Glutamatergic neuron (in vitro differentiated cells): ENCODE results near the gene ITFG1. TPM values are rescaled to one million over a fixed set of nuclear protein-coding genes. Genes with fewer than 3 reads are reported as not detected.
"Not testable (repeated sequence)": the region's sequence is repeated elsewhere in the genome, so short reads cannot be mapped to it uniquely, and the experiment has no call there.

ENCODE experiments used
- DNase-seq: peaks from one replicate; pipeline ENCODE4 v3.0.0; 2022
- H3K27ac Mint-ChIP-seq: one replicate; pipeline ENCODE4 v1.8.0; 2020; ENCODE audit warnings: mild to moderate bottlenecking, mixed read lengths, inconsistent platforms; ENCODE audit not compliant: unreplicated experiment
- H3K27me3 Mint-ChIP-seq: one replicate; pipeline ENCODE4 v1.8.0; 2020; ENCODE audit warnings: mild to moderate bottlenecking, moderate library complexity, mixed read lengths, inconsistent platforms; ENCODE audit not compliant: unreplicated experiment
- H3K36me3 Mint-ChIP-seq: one replicate; pipeline ENCODE4 v1.8.0; 2020; ENCODE audit warnings: mild to moderate bottlenecking, mixed read lengths, inconsistent platforms; ENCODE audit not compliant: unreplicated experiment
- H3K4me1 Mint-ChIP-seq: one replicate; pipeline ENCODE4 v1.8.0; 2020; ENCODE audit warnings: mild to moderate bottlenecking, low read depth, mixed read lengths, inconsistent platforms; ENCODE audit not compliant: unreplicated experiment
- H3K4me3 Mint-ChIP-seq: one replicate; pipeline ENCODE4 v1.8.0; 2020; ENCODE audit warnings: mild to moderate bottlenecking, mixed read lengths, inconsistent platforms; ENCODE audit not compliant: unreplicated experiment
- H3K9me3 Mint-ChIP-seq: one replicate; pipeline ENCODE4 v1.8.0; 2020; ENCODE audit warnings: mild to moderate bottlenecking, moderate library complexity, mixed read lengths, inconsistent platforms; ENCODE audit not compliant: unreplicated experiment
- CTCF ChIP-seq: fragments of 200-600 bp; sonication (generic); IDR thresholded peaks from one replicate; pipeline ENCODE4 v1.5.0; 2021; ENCODE audit not compliant: partially characterized antibody, unreplicated experiment
- total RNA-seq: library from RNA; stranded (reverse); fragmentation: NEBNext Ultra II Directional; extraction: Animal tissue kit (Norgen Biotek cat#: 25700); gene quantifications from one replicate; pipeline ENCODE4 v1.2.1, GENCODE V29; 2021; ENCODE audit not compliant: unreplicated experiment

The ITFG1 gene
- total RNA-seq, 1 donor from 2014 or later = 68.7 TPM

- H3K4me1 Mint-ChIP-seq = no peaks in the 10 kb centered on the region
- no peak overlapping the region for H3K27ac Mint-ChIP-seq
- peaks cover 3% of the 10 kb centered on the region for H3K36me3 Mint-ChIP-seq
- no peak for TF ChIP-seq CTCF
- no peaks in the 10 kb centered on the region for H3K27me3 Mint-ChIP-seq
- no peaks in the 10 kb centered on the region for H3K9me3 Mint-ChIP-seq
- DNase-seq = no peak
- H3K4me3 Mint-ChIP-seq = no peak overlapping the region
Measured at GRCh38 chr16:47161464-47161863, 299.4 kb downstream of the ITFG1 start.

DNA sequence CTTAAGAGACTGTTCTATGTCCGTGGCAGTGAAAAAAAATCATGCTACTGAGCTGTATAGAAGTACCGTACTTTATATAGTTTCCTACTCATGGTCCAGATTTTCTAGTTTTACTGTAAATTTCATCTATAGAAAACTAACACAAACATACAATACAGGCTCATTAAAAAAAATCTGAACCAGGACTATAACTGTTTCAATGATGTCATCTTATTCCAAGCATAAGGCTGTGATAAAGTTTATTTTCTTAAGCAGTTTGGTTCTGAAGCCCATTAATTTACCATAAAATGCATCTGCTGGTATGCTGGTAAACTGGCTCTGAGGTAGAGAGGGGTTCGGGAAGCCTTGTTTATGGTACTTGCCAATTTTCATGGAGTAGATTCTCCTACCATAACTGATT is 300.4 kb downstream of the ITFG1 start:
- H3K9me3 Mint-ChIP-seq = no peaks in the 10 kb centered on the region
- H3K27ac Mint-ChIP-seq = no peak overlapping the region
- no peak for DNase-seq
- H3K4me1 Mint-ChIP-seq = no peaks in the 10 kb centered on the region
- peaks cover 5% of the 10 kb centered on the region for H3K36me3 Mint-ChIP-seq
- H3K27me3 Mint-ChIP-seq = no peaks in the 10 kb centered on the region
- no peak for TF ChIP-seq CTCF
- no peak overlapping the region for H3K4me3 Mint-ChIP-seq

- Mint-ChIP-seq H3K27ac (no peak overlapping the region), H3K4me3 (no peak overlapping the region), H3K9me3 (no peaks in the 10 kb centered on the region), H3K4me1 (no peaks in the 10 kb centered on the region), H3K36me3 (peaks cover 5% of the 10 kb centered on the region), H3K27me3 (no peaks in the 10 kb centered on the region)
- no peak for TF ChIP-seq CTCF
- DNase-seq = no peak
Measured at GRCh38 chr16:47158992-47159391, 301.9 kb downstream of the ITFG1 start.

DNA sequence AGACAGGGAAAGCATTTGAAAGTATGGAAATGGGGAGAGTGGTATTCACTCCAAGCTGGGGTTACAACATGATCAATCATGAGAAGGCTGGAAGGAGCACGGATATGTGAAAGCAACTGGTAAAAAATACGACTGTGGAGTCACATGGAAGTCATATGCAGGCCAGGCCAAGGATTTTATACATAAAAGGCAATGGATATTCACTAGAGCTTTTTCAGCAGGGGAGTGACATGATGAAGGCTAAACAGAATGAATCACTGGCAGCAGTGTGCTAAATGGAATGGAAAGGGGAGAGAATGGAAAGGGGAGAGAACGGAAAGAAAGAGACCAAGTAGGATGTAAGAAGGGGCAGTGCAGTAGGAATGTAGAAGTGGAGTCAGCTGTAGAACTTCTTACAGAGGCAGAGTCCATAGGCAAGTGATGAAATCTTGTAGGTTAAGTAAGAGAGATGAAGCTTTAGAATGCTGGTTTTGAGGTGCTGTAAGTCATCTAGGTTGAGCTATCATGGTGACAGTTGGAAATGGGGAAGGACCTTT is 304.1 kb downstream of the ITFG1 start:
- peaks cover 20% of the 10 kb centered on the region for H3K36me3 Mint-ChIP-seq
- no peaks in the 10 kb centered on the region for H3K4me1 Mint-ChIP-seq
- H3K27ac Mint-ChIP-seq = no peak overlapping the region
- TF ChIP-seq CTCF = no peak
- H3K4me3 Mint-ChIP-seq = no peak overlapping the region
- no peaks in the 10 kb centered on the region for H3K27me3 Mint-ChIP-seq
- H3K9me3 Mint-ChIP-seq = no peaks in the 10 kb centered on the region
- DNase-seq = no peak

DNA sequence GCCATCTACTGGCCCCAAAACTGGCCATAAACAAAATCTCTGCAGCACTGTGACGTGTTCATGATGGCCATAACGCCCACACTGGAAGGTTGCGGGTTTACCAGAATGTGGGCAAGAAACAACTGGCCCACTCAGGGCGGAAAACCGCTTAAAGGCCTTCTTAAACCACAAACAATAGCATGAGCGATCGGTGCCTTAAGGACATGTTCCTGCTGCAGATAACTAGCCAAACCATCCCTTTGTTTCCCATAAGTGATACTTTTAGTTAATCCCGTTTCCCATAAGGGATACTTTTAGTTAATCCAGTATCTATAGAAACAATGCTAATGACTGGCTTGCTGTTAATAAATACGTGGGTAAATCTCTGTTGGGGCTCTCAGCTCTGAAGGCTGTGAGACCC is 308.4 kb downstream of the ITFG1 start:
- H3K9me3 Mint-ChIP-seq, H3K4me3 Mint-ChIP-seq, DNase-seq, H3K4me1 Mint-ChIP-seq, H3K27me3 Mint-ChIP-seq, H3K27ac Mint-ChIP-seq: not testable (repeated sequence)
- peaks cover 24% of the 10 kb centered on the region for H3K36me3 Mint-ChIP-seq
